Neural progenitor cell (in vitro differentiated cells): ENCODE results near the gene UQCC2.

Experiments
- EZH2 ChIP-seq: fragments of 200-600 bp; sonication (generic); IDR thresholded peaks from 2 replicates; pipeline ENCODE4 v1.6.1; 2017; ENCODE audit warnings: antibody characterized with exemption, mild to moderate bottlenecking, moderate library complexity
- TF ChIP-seq, protein P1 (sequence below): fragments of 200-600 bp; sonication (generic); IDR thresholded peaks from 2 replicates; pipeline ENCODE4 v1.5.1; 2017; ENCODE audit warnings: antibody characterized with exemption, mild to moderate bottlenecking

- TF ChIP-seq, protein P1, sequence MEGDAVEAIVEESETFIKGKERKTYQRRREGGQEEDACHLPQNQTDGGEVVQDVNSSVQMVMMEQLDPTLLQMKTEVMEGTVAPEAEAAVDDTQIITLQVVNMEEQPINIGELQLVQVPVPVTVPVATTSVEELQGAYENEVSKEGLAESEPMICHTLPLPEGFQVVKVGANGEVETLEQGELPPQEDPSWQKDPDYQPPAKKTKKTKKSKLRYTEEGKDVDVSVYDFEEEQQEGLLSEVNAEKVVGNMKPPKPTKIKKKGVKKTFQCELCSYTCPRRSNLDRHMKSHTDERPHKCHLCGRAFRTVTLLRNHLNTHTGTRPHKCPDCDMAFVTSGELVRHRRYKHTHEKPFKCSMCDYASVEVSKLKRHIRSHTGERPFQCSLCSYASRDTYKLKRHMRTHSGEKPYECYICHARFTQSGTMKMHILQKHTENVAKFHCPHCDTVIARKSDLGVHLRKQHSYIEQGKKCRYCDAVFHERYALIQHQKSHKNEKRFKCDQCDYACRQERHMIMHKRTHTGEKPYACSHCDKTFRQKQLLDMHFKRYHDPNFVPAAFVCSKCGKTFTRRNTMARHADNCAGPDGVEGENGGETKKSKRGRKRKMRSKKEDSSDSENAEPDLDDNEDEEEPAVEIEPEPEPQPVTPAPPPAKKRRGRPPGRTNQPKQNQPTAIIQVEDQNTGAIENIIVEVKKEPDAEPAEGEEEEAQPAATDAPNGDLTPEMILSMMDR = no peak
- no peak for TF ChIP-seq EZH2
Observed at GRCh38 chr6:33673851-33674250, 37.6 kb downstream of the UQCC2 start.
